CD4-positive, alpha-beta T cell (primary cell): ENCODE data around the gene MBNL1. TPM values are rescaled to one million over a fixed set of nuclear protein-coding genes. Genes with fewer than 3 reads are reported as not detected.

Experiments
- ATAC-seq: fragments of 200-7000 bp; cut with Tn5 transposase; one replicate; pipeline ENCODE4 v1.10.0; 2022; ENCODE audit warnings: mild to moderate bottlenecking; ENCODE audit not compliant: poor library complexity
- CTCF ChIA-PET: fragments of 350-600 bp; sonication (Branson Sonifier 250); formaldehyde crosslinking; loops from one replicate; lab custom pipeline; 2021; ENCODE audit warnings: antibody characterized with exemption, inconsistent platforms; lab: Charles Lee
- POLR2A ChIA-PET: fragments of 350-600 bp; sonication (Branson Sonifier 250); formaldehyde crosslinking; loops from one replicate; lab custom pipeline; 2021; ENCODE audit warnings: antibody characterized with exemption, inconsistent platforms; lab: Charles Lee
- DNase-seq, 14 experiments: peaks; one replicate each; pipeline ENCODE4 v3.0.0-alpha.2; 2013 to 2020; ENCODE audit warnings: mixed read lengths in 2 of 14
- H3K27ac ChIP-seq, 2 donors: one replicate each; pipeline versions ENCODE4 v1.5.1 to v1.7.0; 2013; ENCODE audit warnings: low read length in 2 of 2, low read depth in 1 of 2, mild to moderate bottlenecking in 1 of 2
- H3K27me3 ChIP-seq, 2 experiments: 1 replicate in 1 of 2; 2 replicates in 1 of 2; pipeline versions ENCODE4 v1.6.1 to v1.7.0; 2013; ENCODE audit warnings: low read length in 2 of 2, control low read depth in 1 of 2, mild to moderate bottlenecking in 1 of 2, moderate library complexity in 1 of 2; ENCODE audit not compliant: insufficient read depth in 2 of 2, control insufficient read depth in 1 of 2
- H3K36me3 ChIP-seq: one replicate; pipeline ENCODE4 v1.6.1; 2013; ENCODE audit warnings: low read length, control low read depth; ENCODE audit not compliant: insufficient read depth
- H3K4me1 ChIP-seq: one replicate; pipeline ENCODE4 v1.6.1; 2013; ENCODE audit warnings: low read length, control low read depth; ENCODE audit not compliant: insufficient read depth
- H3K4me3 ChIP-seq: one replicate; pipeline ENCODE4 v1.5.1; 2013; ENCODE audit warnings: mild to moderate bottlenecking, low read length, moderate library complexity
- H3K9me3 ChIP-seq, 2 experiments: 1 replicate in 1 of 2; 2 replicates in 1 of 2; pipeline versions ENCODE4 v1.6.1 to v1.7.0; 2013; ENCODE audit warnings: low read length in 2 of 2, mild to moderate bottlenecking in 2 of 2, control low read depth in 1 of 2, moderate library complexity in 1 of 2; ENCODE audit not compliant: control insufficient read depth in 1 of 2, insufficient read depth in 1 of 2
- H3K27ac Mint-ChIP-seq: one replicate; pipeline ENCODE4 v1.8.0; 2020; ENCODE audit warnings: mixed read lengths
- H3K27me3 Mint-ChIP-seq: one replicate; pipeline ENCODE4 v1.8.0; 2021; ENCODE audit warnings: mixed read lengths
- H3K36me3 Mint-ChIP-seq: one replicate; pipeline ENCODE4 v1.8.0; 2021; ENCODE audit warnings: low read depth, mixed read lengths
- H3K4me1 Mint-ChIP-seq: one replicate; pipeline ENCODE4 v1.8.0; 2021; ENCODE audit warnings: low read depth, mixed read lengths
- H3K4me3 Mint-ChIP-seq: one replicate; pipeline ENCODE4 v1.8.0; 2020; ENCODE audit warnings: mild to moderate bottlenecking, mixed read lengths
- H3K9me3 Mint-ChIP-seq: one replicate; pipeline ENCODE4 v1.8.0; 2020; ENCODE audit warnings: mixed read lengths
- intact Hi-C, 2 experiments: fragments of 100-400 bp; cut with DNase I in 1 of 2; cut with micrococcal nuclease in 1 of 2; formaldehyde crosslinking; loops; one replicate each; pipeline versions ENCODE4 v1.15.1 to v1.9.0; 2023 to 2025; cut with DNase I, micrococcal nuclease
- total RNA-seq, 174 experiments: library from RNA in 2 of 174; stranded (reverse) in 2 of 174; gene quantifications; one replicate each; pipeline ENCODE4 v1.2.3 and lab custom pipeline; 2021 to 2026
- TF ChIP-seq, protein P1 (sequence below): fragments of 200-600 bp; IDR thresholded peaks from one replicate; pipeline ENCODE4 v1.8.0; 2022; ENCODE audit warnings: antibody characterized with exemption, mild to moderate bottlenecking

MBNL1 gene
- total RNA-seq, 2 experiments from 2014 or later, result 551 to 561 TPM

DNA sequence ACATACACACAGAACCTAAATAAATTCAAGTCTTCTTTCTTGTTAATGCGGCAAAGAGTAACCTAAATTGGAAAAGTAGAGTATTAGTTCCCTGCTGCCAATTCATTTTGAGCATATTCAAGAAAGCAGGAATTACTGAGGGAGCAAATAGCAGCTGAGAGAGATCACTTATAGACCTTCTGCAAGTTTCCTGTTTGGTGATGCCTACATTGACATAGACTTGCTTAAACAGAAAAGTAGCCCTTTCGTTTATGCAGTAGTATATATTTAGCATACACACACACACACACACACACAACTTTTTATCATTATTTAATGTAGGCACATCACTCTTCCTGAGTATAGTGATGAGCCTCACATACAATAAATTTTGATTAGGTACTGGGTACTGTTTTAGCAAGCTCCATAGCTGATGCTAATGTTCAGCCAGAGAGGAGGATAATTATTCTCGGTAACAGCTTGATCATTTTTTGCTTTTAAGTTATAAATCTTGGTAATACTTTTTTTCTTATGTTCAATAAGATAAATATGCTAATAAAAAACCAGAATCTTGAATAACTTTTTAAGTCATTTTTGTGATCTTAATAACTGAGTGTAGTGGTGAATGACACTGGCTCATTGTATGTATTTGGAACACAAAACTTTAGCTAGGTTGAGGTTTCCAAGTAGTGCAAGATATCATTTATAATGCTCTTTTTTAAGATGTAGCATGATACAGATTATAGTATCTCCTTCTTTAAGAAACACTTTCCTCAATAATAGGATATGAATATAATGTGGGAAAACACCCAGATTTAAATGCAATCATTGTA lies 174.7 kb downstream of the MBNL1 start:
- H3K4me1 ChIP-seq, result peaks cover 13% of the 10 kb centered on the region
- no peaks in the 10 kb centered on the region for H3K27me3 ChIP-seq
- ATAC-seq, result peak; percentile 37
- H3K9me3 ChIP-seq, result no peaks in the 10 kb centered on the region
- Mint-ChIP-seq H3K27me3 (no peaks in the 10 kb centered on the region), H3K36me3 (peaks cover 75% of the 10 kb centered on the region), H3K27ac (peak overlapping the region; percentile 73), H3K4me1 (peaks cover 86% of the 10 kb centered on the region), H3K9me3 (no peaks in the 10 kb centered on the region), H3K4me3 (peak overlapping the region; percentile 65)
- H3K27ac ChIP-seq, result peak overlapping the region in 1 of 2 donors; percentile 41
- no peak overlapping the region for H3K4me3 ChIP-seq
- intact Hi-C loops, result loop anchor here (1.0 to 5.0 kb wide), 6 partner anchors 41 to 416 kb away; no protein-coding TSS in a partner anchor
- POLR2A ChIA-PET, result interaction anchor here (0.7 to 3.3 kb wide), 10 partner anchors 8 to 371 kb away, joined by 3 to 13 read pairs (median 4); partner anchors contain the start of gene MBNL1
- peaks cover 43% of the 10 kb centered on the region for H3K36me3 ChIP-seq
- CTCF ChIA-PET, result interaction anchor here (0.6 to 2.4 kb wide), 25 partner anchors 8 to 417 kb away, joined by 3 to 17 read pairs (median 4); partner anchors contain the start of gene MBNL1
- TF ChIP-seq, protein P1, sequence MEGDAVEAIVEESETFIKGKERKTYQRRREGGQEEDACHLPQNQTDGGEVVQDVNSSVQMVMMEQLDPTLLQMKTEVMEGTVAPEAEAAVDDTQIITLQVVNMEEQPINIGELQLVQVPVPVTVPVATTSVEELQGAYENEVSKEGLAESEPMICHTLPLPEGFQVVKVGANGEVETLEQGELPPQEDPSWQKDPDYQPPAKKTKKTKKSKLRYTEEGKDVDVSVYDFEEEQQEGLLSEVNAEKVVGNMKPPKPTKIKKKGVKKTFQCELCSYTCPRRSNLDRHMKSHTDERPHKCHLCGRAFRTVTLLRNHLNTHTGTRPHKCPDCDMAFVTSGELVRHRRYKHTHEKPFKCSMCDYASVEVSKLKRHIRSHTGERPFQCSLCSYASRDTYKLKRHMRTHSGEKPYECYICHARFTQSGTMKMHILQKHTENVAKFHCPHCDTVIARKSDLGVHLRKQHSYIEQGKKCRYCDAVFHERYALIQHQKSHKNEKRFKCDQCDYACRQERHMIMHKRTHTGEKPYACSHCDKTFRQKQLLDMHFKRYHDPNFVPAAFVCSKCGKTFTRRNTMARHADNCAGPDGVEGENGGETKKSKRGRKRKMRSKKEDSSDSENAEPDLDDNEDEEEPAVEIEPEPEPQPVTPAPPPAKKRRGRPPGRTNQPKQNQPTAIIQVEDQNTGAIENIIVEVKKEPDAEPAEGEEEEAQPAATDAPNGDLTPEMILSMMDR, result no peak
- DNase-seq, result peak in 1 of 14 experiments; percentile 26

DNA sequence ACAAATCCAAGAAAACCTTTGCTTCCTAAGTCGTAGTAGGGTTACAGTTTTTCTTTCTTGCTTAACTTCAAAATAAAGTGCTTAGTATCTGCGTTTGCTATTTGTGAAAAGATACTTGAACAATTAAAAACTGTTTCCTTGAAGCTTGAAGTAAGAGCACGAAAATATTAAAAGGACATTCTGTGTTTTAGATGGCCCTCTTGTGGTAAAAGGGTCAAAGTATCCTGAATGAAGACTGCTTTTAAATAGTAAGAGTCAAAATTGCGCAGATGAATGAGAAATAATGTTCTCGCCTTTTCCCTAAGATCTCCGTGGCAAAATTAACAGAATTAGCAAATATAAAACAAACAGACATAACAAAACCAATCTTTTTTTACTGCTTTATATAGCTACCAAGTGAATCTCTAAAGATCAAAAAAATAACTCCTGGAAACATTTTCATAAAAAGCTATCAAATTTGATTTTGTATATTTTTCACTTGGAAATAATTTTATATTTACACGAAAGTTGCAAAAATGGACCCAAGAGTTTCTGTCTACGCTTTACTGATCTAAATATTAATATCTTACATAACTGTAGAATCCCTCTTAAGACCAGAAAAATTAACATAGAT lies 175.4 kb downstream of the MBNL1 start:
- Mint-ChIP-seq H3K36me3 (peaks cover 73% of the 10 kb centered on the region), H3K4me3 (peak overlapping the region; percentile 12), H3K27me3 (no peaks in the 10 kb centered on the region), H3K27ac (peak overlapping the region; percentile 73), H3K4me1 (peaks cover 79% of the 10 kb centered on the region), H3K9me3 (no peaks in the 10 kb centered on the region)
- ChIA-PET POLR2A (interaction anchor here (0.7 to 2.7 kb wide), 9 partner anchors 9 to 372 kb away, joined by 3 to 13 read pairs (median 3); partner anchors contain the start of gene MBNL1), CTCF (interaction anchor here (0.6 to 2.4 kb wide), 24 partner anchors 9 to 417 kb away, joined by 3 to 17 read pairs (median 4); partner anchors contain the start of gene MBNL1)
- H3K9me3 ChIP-seq, result no peaks in the 10 kb centered on the region
- H3K4me1 ChIP-seq, result peaks cover 13% of the 10 kb centered on the region
- ATAC-seq (peak; percentile 57), DNase-seq (peak in 3 of 14 experiments; percentile 62 to 68 (median 66))
- TF ChIP-seq, protein P1, result peak; percentile 70
- no peak overlapping the region for H3K4me3 ChIP-seq
- H3K27me3 ChIP-seq, result no peaks in the 10 kb centered on the region
- intact Hi-C loops, result loop anchor here in 1 of 2 experiments (1.0 to 5.0 kb wide), 5 partner anchors 42 to 417 kb away; no protein-coding TSS in a partner anchor
- H3K27ac ChIP-seq, result peak overlapping the region in 1 of 2 donors; percentile 41
- H3K36me3 ChIP-seq, result peaks cover 50% of the 10 kb centered on the region

- H3K27me3 ChIP-seq, result no peaks in the 10 kb centered on the region
- H3K9me3 ChIP-seq, result no peaks in the 10 kb centered on the region
- Mint-ChIP-seq H3K4me1 (peaks cover 70% of the 10 kb centered on the region), H3K27me3 (no peaks in the 10 kb centered on the region), H3K27ac (peak overlapping the region; percentile 73), H3K9me3 (no peaks in the 10 kb centered on the region), H3K4me3 (no peak overlapping the region), H3K36me3 (peaks cover 71% of the 10 kb centered on the region)
- peaks cover 60% of the 10 kb centered on the region for H3K36me3 ChIP-seq
- ChIA-PET POLR2A (interaction anchor here (0.6 to 1.4 kb wide), 3 partner anchors 13 to 262 kb away, joined by 3 to 4 read pairs (median 3); partner anchors contain the start of gene MBNL1), CTCF (interaction anchor here (2.1 to 2.4 kb wide), 2 partner anchors 10 to 70 kb away, joined by 6 to 8 read pairs; no protein-coding TSS in a partner anchor)
- TF ChIP-seq, protein P1, result no peak
- intact Hi-C loops, result no loop called here
- H3K4me3 ChIP-seq, result no peak overlapping the region
- H3K27ac ChIP-seq, result peak overlapping the region in 1 of 2 donors; percentile 1
- peaks cover 13% of the 10 kb centered on the region for H3K4me1 ChIP-seq
- ATAC-seq, result peak; percentile 21
- DNase-seq, result no peak
Observed at GRCh38 chr3:152445212-152445611, 176.5 kb downstream of the MBNL1 start.
